ENCODE results near the gene CPZ. TPM values are rescaled to one million over a fixed set of nuclear protein-coding genes. Genes with fewer than 3 reads are reported as not detected.

Gene CPZ
- total RNA-seq, 1 experiment from 2014 or later = 53.7 TPM

- peaks cover 54% of the 10 kb centered on the region for H3K4me1 ChIP-seq
- no peak overlapping the region for H3K27ac ChIP-seq
- H3K4me3 ChIP-seq = no peak overlapping the region
- H3K27me3 ChIP-seq = no peaks in the 10 kb centered on the region
- H3K9me3 ChIP-seq (replicated peaks) = no peaks in the 10 kb centered on the region
- no peak for DNase-seq
- H3K36me3 ChIP-seq = no peaks in the 10 kb centered on the region
These were observed 39.9 kb upstream of the CPZ start for GRCh38 chr4:8552581-8553205.

- peaks cover 53% of the 10 kb centered on the region for H3K4me1 ChIP-seq
- H3K4me3 ChIP-seq = no peak overlapping the region
- H3K9me3 ChIP-seq (replicated peaks) = no peaks in the 10 kb centered on the region
- no peak for DNase-seq
- no peaks in the 10 kb centered on the region for H3K36me3 ChIP-seq
- no peak overlapping the region for H3K27ac ChIP-seq
- no peaks in the 10 kb centered on the region for H3K27me3 ChIP-seq
These were observed 39.3 kb upstream of the CPZ start for GRCh38 chr4:8553216-8553615.

GRCh38 chr4:8553991-8554405, 38.6 kb upstream of the CPZ start:
- H3K4me1 ChIP-seq = peaks cover 53% of the 10 kb centered on the region
- H3K4me3 ChIP-seq = no peak overlapping the region
- no peaks in the 10 kb centered on the region for H3K9me3 ChIP-seq (replicated peaks)
- no peaks in the 10 kb centered on the region for H3K36me3 ChIP-seq
- no peak overlapping the region for H3K27ac ChIP-seq
- H3K27me3 ChIP-seq = no peaks in the 10 kb centered on the region
- DNase-seq = peak; percentile 81 to 86

- no peaks in the 10 kb centered on the region for H3K27me3 ChIP-seq
- no peaks in the 10 kb centered on the region for H3K9me3 ChIP-seq (replicated peaks)
- H3K4me3 ChIP-seq = no peak overlapping the region
- no peaks in the 10 kb centered on the region for H3K36me3 ChIP-seq
- H3K4me1 ChIP-seq = peaks cover 53% of the 10 kb centered on the region
- no peak overlapping the region for H3K27ac ChIP-seq
- no peak for DNase-seq
These were observed 37.9 kb upstream of the CPZ start for GRCh38 chr4:8554555-8555100.

- no peak for DNase-seq
- no peaks in the 10 kb centered on the region for H3K36me3 ChIP-seq
- H3K27ac ChIP-seq = no peak overlapping the region
- no peaks in the 10 kb centered on the region for H3K27me3 ChIP-seq
- peaks cover 44% of the 10 kb centered on the region for H3K4me1 ChIP-seq
- no peak overlapping the region for H3K4me3 ChIP-seq
- H3K9me3 ChIP-seq (replicated peaks) = no peaks in the 10 kb centered on the region
These were observed 36.8 kb upstream of the CPZ start for GRCh38 chr4:8555716-8556115.

GRCh38 chr4:8556341-8557150, 36.0 kb upstream of the CPZ start:
- H3K4me1 ChIP-seq = peaks cover 39% of the 10 kb centered on the region
- H3K27me3 ChIP-seq = no peaks in the 10 kb centered on the region
- peak in 1 of 2 experiments; percentile 41 for DNase-seq
- no peaks in the 10 kb centered on the region for H3K36me3 ChIP-seq
- no peaks in the 10 kb centered on the region for H3K9me3 ChIP-seq (replicated peaks)
- no peak overlapping the region for H3K4me3 ChIP-seq
- no peak overlapping the region for H3K27ac ChIP-seq

GRCh38 chr4:8557151-8558076, 35.2 kb upstream of the CPZ start:
- Histone ChIP-seq H3K36me3 (no peaks in the 10 kb centered on the region), H3K27me3 (no peaks in the 10 kb centered on the region), H3K4me3 (no peak overlapping the region), H3K27ac (no peak overlapping the region), H3K9me3 (replicated peaks) (no peaks in the 10 kb centered on the region), H3K4me1 (peaks cover 39% of the 10 kb centered on the region)
- DNase-seq = no peak

- Histone ChIP-seq H3K4me1 (peaks cover 33% of the 10 kb centered on the region), H3K27me3 (no peaks in the 10 kb centered on the region), H3K36me3 (no peaks in the 10 kb centered on the region), H3K4me3 (no peak overlapping the region), H3K9me3 (replicated peaks) (no peaks in the 10 kb centered on the region), H3K27ac (no peak overlapping the region)
- no peak for DNase-seq
These were observed 34.2 kb upstream of the CPZ start for GRCh38 chr4:8558080-8558960.

GRCh38 chr4:8559011-8559410, 33.6 kb upstream of the CPZ start:
- Histone ChIP-seq H3K27ac (no peak overlapping the region), H3K36me3 (no peaks in the 10 kb centered on the region), H3K4me1 (peaks cover 26% of the 10 kb centered on the region), H3K4me3 (no peak overlapping the region), H3K27me3 (no peaks in the 10 kb centered on the region), H3K9me3 (replicated peaks) (no peaks in the 10 kb centered on the region)
- DNase-seq = no peak

GRCh38 chr4:8559524-8560264, 32.9 kb upstream of the CPZ start:
- H3K27ac ChIP-seq = no peak overlapping the region
- no peak overlapping the region for H3K4me3 ChIP-seq
- H3K4me1 ChIP-seq = peaks cover 19% of the 10 kb centered on the region
- H3K9me3 ChIP-seq (replicated peaks) = no peaks in the 10 kb centered on the region
- H3K27me3 ChIP-seq = no peaks in the 10 kb centered on the region
- no peak for DNase-seq
- no peaks in the 10 kb centered on the region for H3K36me3 ChIP-seq

GRCh38 chr4:8560265-8561047, 32.1 kb upstream of the CPZ start:
- Histone ChIP-seq H3K4me1 (peaks cover 16% of the 10 kb centered on the region), H3K36me3 (no peaks in the 10 kb centered on the region), H3K27me3 (no peaks in the 10 kb centered on the region), H3K4me3 (no peak overlapping the region), H3K9me3 (replicated peaks) (no peaks in the 10 kb centered on the region), H3K27ac (no peak overlapping the region)
- no peak for DNase-seq

- Histone ChIP-seq H3K27ac (no peak overlapping the region), H3K9me3 (replicated peaks) (no peaks in the 10 kb centered on the region), H3K27me3 (no peaks in the 10 kb centered on the region), H3K36me3 (no peaks in the 10 kb centered on the region), H3K4me1 (peaks cover 19% of the 10 kb centered on the region; the same call in 1 of the 2 replicates), H3K4me3 (no peak overlapping the region)
- DNase-seq = no peak
These were observed 28.0 kb upstream of the CPZ start for GRCh38 chr4:8564595-8564994.
